ENCODE data around the gene ARSG.

- TF ChIP-seq CTCF (conservative IDR thresholded peaks at IDR 0.05; ENCODE audit: low read depth, low read length) (no peak), RAD21 (IDR thresholded peaks at IDR 0.05; ENCODE audit: low read length) (no peak), POLR2A (IDR thresholded peaks at IDR 0.05; ENCODE audit: low read depth, low read length) (no peak), MXI1 (IDR thresholded peaks at IDR 0.05; ENCODE audit: borderline replicate concordance, low read depth, low read length) (no peak), RCOR1 (IDR thresholded peaks at IDR 0.05; ENCODE audit: insufficient replicate concordance, low read length) (no peak), MAFK (IDR thresholded peaks at IDR 0.05; ENCODE audit: low read depth, low read length) (no peak), USF2 (IDR thresholded peaks at IDR 0.05; ENCODE audit: low read depth, low read length) (no peak), BHLHE40 (IDR thresholded peaks at IDR 0.05; ENCODE audit: low read depth, low read length) (no peak), CEBPB (IDR thresholded peaks at IDR 0.05; ENCODE audit: low read depth, low read length) (no peak)
- TF ChIP-seq, protein P1, sequence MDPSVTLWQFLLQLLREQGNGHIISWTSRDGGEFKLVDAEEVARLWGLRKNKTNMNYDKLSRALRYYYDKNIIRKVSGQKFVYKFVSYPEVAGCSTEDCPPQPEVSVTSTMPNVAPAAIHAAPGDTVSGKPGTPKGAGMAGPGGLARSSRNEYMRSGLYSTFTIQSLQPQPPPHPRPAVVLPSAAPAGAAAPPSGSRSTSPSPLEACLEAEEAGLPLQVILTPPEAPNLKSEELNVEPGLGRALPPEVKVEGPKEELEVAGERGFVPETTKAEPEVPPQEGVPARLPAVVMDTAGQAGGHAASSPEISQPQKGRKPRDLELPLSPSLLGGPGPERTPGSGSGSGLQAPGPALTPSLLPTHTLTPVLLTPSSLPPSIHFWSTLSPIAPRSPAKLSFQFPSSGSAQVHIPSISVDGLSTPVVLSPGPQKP (IDR thresholded peaks at IDR 0.05; ENCODE audit: borderline replicate concordance, low read depth, low read length), result no peak
Observed at GRCh38 chr17:68387435-68388218, 96.3 kb downstream of the ARSG start.

Data from IMR-90 (cell line).